DOHH2 (cell line): ENCODE data around the gene EBF3.

ENCODE experiments used
- H3F3A ChIP-seq: fragments of 200-600 bp; sonication (generic), shearing (Covaris generic); 2 replicates; pipeline ENCODE4 v1.6.0; 2016; ENCODE audit warnings: antibody characterized with exemption, mild to moderate bottlenecking; ENCODE audit not compliant: control insufficient read depth, insufficient read depth
- H3K27ac ChIP-seq: fragments of 200-600 bp; sonication (generic); 2 replicates; pipeline ENCODE4 v1.5.1; 2014; ENCODE audit warnings: low read depth, mild to moderate bottlenecking, low read length, moderate library complexity
- H3K27me3 ChIP-seq: fragments of 200-600 bp; sonication (generic); 2 replicates; pipeline ENCODE4 v1.6.1; 2014; ENCODE audit warnings: mild to moderate bottlenecking, low read length, mixed read lengths; ENCODE audit not compliant: control insufficient read depth
- H3K36me3 ChIP-seq: fragments of 200-600 bp; sonication (generic); 2 replicates; pipeline ENCODE4 v1.6.1; 2014; ENCODE audit warnings: mild to moderate bottlenecking, low read length, moderate library complexity, mixed read lengths; ENCODE audit not compliant: control insufficient read depth
- H3K4me1 ChIP-seq: fragments of 200-600 bp; sonication (generic); 2 replicates; pipeline ENCODE4 v1.6.1; 2014; ENCODE audit warnings: mild to moderate bottlenecking, low read length, mixed read lengths; ENCODE audit not compliant: control insufficient read depth
- H3K4me2 ChIP-seq: fragments of 200-600 bp; sonication (generic); 2 replicates; pipeline ENCODE4 v1.6.0; 2014; ENCODE audit warnings: mild to moderate bottlenecking, low read length, moderate library complexity
- H3K4me3 ChIP-seq: fragments of 200-600 bp; sonication (generic); 2 replicates; pipeline ENCODE4 v1.5.1; 2014; ENCODE audit warnings: mild to moderate bottlenecking, low read length, mixed read lengths
- H3K79me2 ChIP-seq: fragments of 200-600 bp; sonication (generic); 2 replicates; pipeline ENCODE4 v1.6.1; 2014; ENCODE audit warnings: mild to moderate bottlenecking, low read length, mixed read lengths; ENCODE audit not compliant: control insufficient read depth
- H3K9me2 ChIP-seq: fragments of 200-600 bp; sonication (generic); replicated peaks from 2 replicates; pipeline ENCODE4 v1.6.1; 2014; ENCODE audit warnings: mild to moderate bottlenecking, low read length, mixed read lengths; ENCODE audit not compliant: control insufficient read depth
- H3K9me3 ChIP-seq: fragments of 200-600 bp; sonication (generic); 2 replicates; pipeline ENCODE4 v1.6.1; 2014; ENCODE audit warnings: antibody characterized with exemption, low read length, mixed read lengths; ENCODE audit not compliant: control insufficient read depth, insufficient read depth
- H4K20me1 ChIP-seq: fragments of 200-600 bp; sonication (generic); 2 replicates; pipeline ENCODE4 v1.6.0; 2014; ENCODE audit warnings: low read depth, mild to moderate bottlenecking, antibody characterized with exemption, low read length, moderate library complexity; ENCODE audit not compliant: control insufficient read depth, insufficient read depth
- EZH2phosphoT487 ChIP-seq: fragments of 200-600 bp; sonication (generic); IDR thresholded peaks from 2 replicates; pipeline ENCODE4 v1.6.1; 2017; ENCODE audit warnings: borderline replicate concordance, mild to moderate bottlenecking, antibody characterized with exemption, low read length, moderate library complexity, mixed read lengths
- TF ChIP-seq, protein P1 (sequence below): fragments of 200-600 bp; sonication (generic); IDR thresholded peaks from one replicate; pipeline ENCODE4 v1.5.1; 2014; ENCODE audit warnings: antibody characterized with exemption, mild to moderate bottlenecking, low read depth, low read length; ENCODE audit not compliant: poor library complexity, severe bottlenecking

The EBF3 gene

GRCh38 chr10:129952378-129953118, 11.5 kb downstream of the EBF3 start:
- Histone ChIP-seq H3K4me1 (no peaks in the 10 kb centered on the region), H3K27ac (no peak overlapping the region), H3F3A (no peaks in the 10 kb centered on the region), H3K79me2 (no peaks in the 10 kb centered on the region), H3K9me3 (no peaks in the 10 kb centered on the region), H3K4me3 (no peak overlapping the region), H3K36me3 (no peaks in the 10 kb centered on the region), H3K9me2 (no peaks in the 10 kb centered on the region), H4K20me1 (no peaks in the 10 kb centered on the region), H3K27me3 (no peaks in the 10 kb centered on the region), H3K4me2 (no peak overlapping the region)
- TF ChIP-seq, protein P1, sequence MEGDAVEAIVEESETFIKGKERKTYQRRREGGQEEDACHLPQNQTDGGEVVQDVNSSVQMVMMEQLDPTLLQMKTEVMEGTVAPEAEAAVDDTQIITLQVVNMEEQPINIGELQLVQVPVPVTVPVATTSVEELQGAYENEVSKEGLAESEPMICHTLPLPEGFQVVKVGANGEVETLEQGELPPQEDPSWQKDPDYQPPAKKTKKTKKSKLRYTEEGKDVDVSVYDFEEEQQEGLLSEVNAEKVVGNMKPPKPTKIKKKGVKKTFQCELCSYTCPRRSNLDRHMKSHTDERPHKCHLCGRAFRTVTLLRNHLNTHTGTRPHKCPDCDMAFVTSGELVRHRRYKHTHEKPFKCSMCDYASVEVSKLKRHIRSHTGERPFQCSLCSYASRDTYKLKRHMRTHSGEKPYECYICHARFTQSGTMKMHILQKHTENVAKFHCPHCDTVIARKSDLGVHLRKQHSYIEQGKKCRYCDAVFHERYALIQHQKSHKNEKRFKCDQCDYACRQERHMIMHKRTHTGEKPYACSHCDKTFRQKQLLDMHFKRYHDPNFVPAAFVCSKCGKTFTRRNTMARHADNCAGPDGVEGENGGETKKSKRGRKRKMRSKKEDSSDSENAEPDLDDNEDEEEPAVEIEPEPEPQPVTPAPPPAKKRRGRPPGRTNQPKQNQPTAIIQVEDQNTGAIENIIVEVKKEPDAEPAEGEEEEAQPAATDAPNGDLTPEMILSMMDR = no peak
- no peak for TF ChIP-seq EZH2phosphoT487

- TF ChIP-seq EZH2phosphoT487 = no peak
- TF ChIP-seq, protein P1 = no peak
- Histone ChIP-seq H3K27ac (no peak overlapping the region), H4K20me1 (no peaks in the 10 kb centered on the region)
Observed at GRCh38 chr10:129951970-129952265, 12.2 kb downstream of the EBF3 start.

GRCh38 chr10:129951101-129951969, 12.7 kb downstream of the EBF3 start:
- no peaks in the 10 kb centered on the region for H3K79me2 ChIP-seq
- TF ChIP-seq, protein P1 = no peak
- no peak for TF ChIP-seq EZH2phosphoT487
- no peak overlapping the region for H3K4me3 ChIP-seq
- H4K20me1 ChIP-seq = no peaks in the 10 kb centered on the region
- H3K9me2 ChIP-seq = no peaks in the 10 kb centered on the region
- no peaks in the 10 kb centered on the region for H3F3A ChIP-seq
- H3K4me1 ChIP-seq = no peaks in the 10 kb centered on the region
- no peaks in the 10 kb centered on the region for H3K36me3 ChIP-seq
- no peaks in the 10 kb centered on the region for H3K27me3 ChIP-seq
- H3K9me3 ChIP-seq = no peaks in the 10 kb centered on the region
- H3K4me2 ChIP-seq = no peak overlapping the region
- no peak overlapping the region for H3K27ac ChIP-seq

More at GRCh38 chr10:129951970-129952265, 12.2 kb downstream of the EBF3 start:
- H3K4me2 ChIP-seq = no peak overlapping the region
- no peaks in the 10 kb centered on the region for H3K36me3 ChIP-seq
- no peaks in the 10 kb centered on the region for H3K9me2 ChIP-seq
- H3K4me3 ChIP-seq = no peak overlapping the region
- no peaks in the 10 kb centered on the region for H3F3A ChIP-seq
- no peaks in the 10 kb centered on the region for H3K27me3 ChIP-seq
- no peaks in the 10 kb centered on the region for H3K79me2 ChIP-seq
- no peaks in the 10 kb centered on the region for H3K9me3 ChIP-seq
- H3K4me1 ChIP-seq = no peaks in the 10 kb centered on the region
